Measurements from ENCODE around the gene SLC22A23. TPM values are rescaled to one million over a fixed set of nuclear protein-coding genes. Genes with fewer than 3 reads are reported as not detected.

SLC22A23 gene
- total RNA-seq, 1 donor from 2014 or later, result 5.7 TPM

- H3K9me3 Mint-ChIP-seq (ENCODE audit: unreplicated experiment), result peaks cover 17% of the 10 kb centered on the region
- H3K4me3 Mint-ChIP-seq (ENCODE audit: unreplicated experiment), result no peak overlapping the region
- H2AFZ ChIP-seq (ENCODE audit: low read depth, low read length), result no peak overlapping the region
- FAIRE-seq (no peak), DNase-seq (ENCODE audit: low read depth) (no peak)
- peak overlapping the region; percentile 32 for H3K27ac ChIP-seq (ENCODE audit: low read depth, low read length)
- TF ChIP-seq CTCF (IDR thresholded peaks at IDR 0.05; ENCODE audit: insufficient read depth, low read depth, low read length), result no peak
- no peak for TF ChIP-seq EZH2 (IDR thresholded peaks at IDR 0.05; ENCODE audit: insufficient read depth, low read length)
- H3K4me2 ChIP-seq (ENCODE audit: low read length), result no peak overlapping the region
- H4K20me1 ChIP-seq (ENCODE audit: insufficient read depth, low read length), result no peaks in the 10 kb centered on the region
- peaks cover 5% of the 10 kb centered on the region for H3K9me3 ChIP-seq (ENCODE audit: insufficient read depth, low read depth, low read length)
- H3K27ac Mint-ChIP-seq (ENCODE audit: unreplicated experiment), result peak overlapping the region; percentile 59
- H3K4me1 Mint-ChIP-seq (ENCODE audit: low read depth, unreplicated experiment), result peaks cover 13% of the 10 kb centered on the region
- H3K4me1 ChIP-seq (ENCODE audit: insufficient read depth, low read length), result peaks cover 8% of the 10 kb centered on the region
- no peak overlapping the region for H3K9ac ChIP-seq (ENCODE audit: low read length)
- peaks cover 2% of the 10 kb centered on the region for H3K27me3 ChIP-seq (ENCODE audit: insufficient read depth, low read length)
- peaks cover 10% of the 10 kb centered on the region for H3K27me3 Mint-ChIP-seq (ENCODE audit: low read depth, unreplicated experiment)
- H3K36me3 Mint-ChIP-seq (ENCODE audit: low read depth, unreplicated experiment), result peaks cover 2% of the 10 kb centered on the region
- H3K36me3 ChIP-seq (ENCODE audit: insufficient read depth, low read length), result no peaks in the 10 kb centered on the region
- H3K79me2 ChIP-seq (ENCODE audit: insufficient read depth, low read length), result no peaks in the 10 kb centered on the region
- no peak overlapping the region for H3K4me3 ChIP-seq (ENCODE audit: insufficient read depth, low read depth, low read length)
Observed at GRCh38 chr6:3489961-3490624, 33.2 kb upstream of the SLC22A23 start.

DNA sequence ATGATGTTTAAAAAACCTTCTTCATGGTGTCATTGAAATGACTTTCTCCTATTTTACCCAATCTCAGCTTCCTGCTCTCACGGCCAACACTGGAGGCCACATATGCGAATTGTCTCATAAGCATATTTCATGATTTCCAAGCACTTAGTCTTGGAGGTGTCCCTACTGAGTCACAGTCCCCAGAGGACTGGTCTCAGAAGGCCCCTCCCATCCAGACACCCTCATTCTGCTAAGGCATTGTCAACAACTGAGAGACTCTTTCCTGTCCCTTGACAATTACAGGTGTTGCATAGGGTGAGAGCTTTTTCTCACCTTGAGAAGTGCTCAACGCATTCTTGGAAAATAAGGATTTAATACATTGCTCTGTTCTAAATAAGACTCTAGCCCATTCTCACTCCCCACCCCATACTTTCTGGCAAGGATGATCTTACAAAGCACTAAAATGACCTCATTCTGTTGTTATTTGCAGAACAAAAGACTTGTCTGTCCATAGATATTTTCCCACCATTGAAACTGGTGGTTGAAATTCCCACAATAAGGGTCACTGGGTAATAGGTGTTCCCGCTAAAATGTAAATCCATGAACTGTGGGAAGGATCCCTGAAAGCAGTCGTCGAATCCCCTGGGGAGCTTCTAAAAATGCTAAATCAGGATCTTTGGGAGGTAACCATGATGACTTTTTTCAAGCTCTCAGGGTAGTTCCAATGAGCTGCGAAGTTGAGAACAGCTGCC lies 32.3 kb upstream of the SLC22A23 start:
- peaks cover 10% of the 10 kb centered on the region for H3K27me3 Mint-ChIP-seq (ENCODE audit: low read depth, unreplicated experiment)
- no peak for TF ChIP-seq EZH2 (IDR thresholded peaks at IDR 0.05; ENCODE audit: insufficient read depth, low read length)
- no peak for TF ChIP-seq CTCF (IDR thresholded peaks at IDR 0.05; ENCODE audit: insufficient read depth, low read depth, low read length)
- Histone ChIP-seq H3K4me2 (ENCODE audit: low read length) (no peak overlapping the region), H3K9ac (ENCODE audit: low read length) (no peak overlapping the region), H3K36me3 (ENCODE audit: insufficient read depth, low read length) (no peaks in the 10 kb centered on the region), H3K4me3 (ENCODE audit: insufficient read depth, low read depth, low read length) (no peak overlapping the region), H3K27me3 (ENCODE audit: insufficient read depth, low read length) (no peaks in the 10 kb centered on the region), H3K79me2 (ENCODE audit: insufficient read depth, low read length) (no peaks in the 10 kb centered on the region), H3K27ac (ENCODE audit: low read depth, low read length) (peak overlapping the region; percentile 32), H2AFZ (ENCODE audit: low read depth, low read length) (no peak overlapping the region), H4K20me1 (ENCODE audit: insufficient read depth, low read length) (no peaks in the 10 kb centered on the region), H3K4me1 (ENCODE audit: insufficient read depth, low read length) (peaks cover 8% of the 10 kb centered on the region), H3K9me3 (ENCODE audit: insufficient read depth, low read depth, low read length) (peaks cover 12% of the 10 kb centered on the region)
- peak overlapping the region; percentile 59 for H3K27ac Mint-ChIP-seq (ENCODE audit: unreplicated experiment)
- peaks cover 26% of the 10 kb centered on the region for H3K9me3 Mint-ChIP-seq (ENCODE audit: unreplicated experiment)
- DNase-seq (ENCODE audit: low read depth), result peak; percentile 81
- peaks cover 13% of the 10 kb centered on the region for H3K4me1 Mint-ChIP-seq (ENCODE audit: low read depth, unreplicated experiment)
- H3K36me3 Mint-ChIP-seq (ENCODE audit: low read depth, unreplicated experiment), result peaks cover 2% of the 10 kb centered on the region
- peak; percentile 13 for FAIRE-seq
- no peak overlapping the region for H3K4me3 Mint-ChIP-seq (ENCODE audit: unreplicated experiment)

DNA sequence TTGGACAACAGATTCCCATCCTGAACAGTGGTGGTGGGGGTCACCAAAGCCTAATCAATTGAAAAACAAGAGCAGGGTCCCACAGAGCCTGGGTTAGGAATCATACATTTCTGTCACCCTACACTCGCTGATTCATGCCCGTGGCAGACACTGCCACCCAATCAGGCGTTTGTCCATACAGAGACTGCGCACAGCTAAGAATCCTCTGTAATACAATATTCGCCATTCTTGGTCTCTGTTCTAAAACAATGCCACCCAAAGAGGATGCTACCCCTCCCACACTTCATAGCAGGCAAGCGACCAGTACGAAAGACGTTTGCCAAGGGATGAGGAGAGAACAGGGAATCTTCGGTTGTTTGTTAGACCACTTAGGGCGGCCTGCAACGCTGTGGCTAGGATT lies 28.1 kb upstream of the SLC22A23 start:
- Mint-ChIP-seq H3K4me1 (ENCODE audit: low read depth, unreplicated experiment) (peaks cover 14% of the 10 kb centered on the region), H3K27me3 (ENCODE audit: low read depth, unreplicated experiment) (no peaks in the 10 kb centered on the region), H3K4me3 (ENCODE audit: unreplicated experiment) (no peak overlapping the region), H3K27ac (ENCODE audit: unreplicated experiment) (no peak overlapping the region), H3K36me3 (ENCODE audit: low read depth, unreplicated experiment) (peaks cover 2% of the 10 kb centered on the region), H3K9me3 (ENCODE audit: unreplicated experiment) (peaks cover 38% of the 10 kb centered on the region)
- Histone ChIP-seq H3K4me2 (ENCODE audit: low read length) (no peak overlapping the region), H3K4me1 (ENCODE audit: insufficient read depth, low read length) (peaks cover 8% of the 10 kb centered on the region), H3K4me3 (ENCODE audit: insufficient read depth, low read depth, low read length) (no peak overlapping the region), H4K20me1 (ENCODE audit: insufficient read depth, low read length) (no peaks in the 10 kb centered on the region), H2AFZ (ENCODE audit: low read depth, low read length) (no peak overlapping the region), H3K27ac (ENCODE audit: low read depth, low read length) (no peak overlapping the region), H3K9me3 (ENCODE audit: insufficient read depth, low read depth, low read length) (peaks cover 15% of the 10 kb centered on the region), H3K79me2 (ENCODE audit: insufficient read depth, low read length) (no peaks in the 10 kb centered on the region), H3K36me3 (ENCODE audit: insufficient read depth, low read length) (no peaks in the 10 kb centered on the region), H3K27me3 (ENCODE audit: insufficient read depth, low read length) (no peaks in the 10 kb centered on the region), H3K9ac (ENCODE audit: low read length) (no peak overlapping the region)
- TF ChIP-seq EZH2 (IDR thresholded peaks at IDR 0.05; ENCODE audit: insufficient read depth, low read length), result no peak
- no peak for TF ChIP-seq CTCF (IDR thresholded peaks at IDR 0.05; ENCODE audit: insufficient read depth, low read depth, low read length)
- DNase-seq (ENCODE audit: low read depth) (no peak), FAIRE-seq (no peak)
